Adipose tissue (tissue), 3 donors: ENCODE measurements around the gene SLC48A1. TPM values are rescaled to one million over a fixed set of nuclear protein-coding genes. Genes with fewer than 3 reads are reported as not detected.

Source experiments
- H3K27ac ChIP-seq: one replicate; pipeline ENCODE4 v1.5.1; 2013; ENCODE audit warnings: low read depth, low read length
- WGBS, 3 donors: extraction: QIAGEN DNeasy Blood & Tissue Kit; methylation state at CpG; one replicate each; pipeline ENCODE4 v1.1.7; 2013; 5-methylcytosine and 5-hydroxymethylcytosine counted together
- polyA plus RNA-seq, 3 donors: library from polyadenylated mRNA; stranded (reverse); fragments of 200-250 nt; gene quantifications; one replicate each; pipeline ENCODE4 v1.2.3, GENCODE V29; 2013
- donor health status: healthy with polysubstance abuse.
- donor health status: Bipolar disorder and iron deficiency.
- donor health status: healthy.

Gene SLC48A1
- polyA plus RNA-seq, 3 donors: 9.8 to 21.4 (median 17.0) TPM

DNA sequence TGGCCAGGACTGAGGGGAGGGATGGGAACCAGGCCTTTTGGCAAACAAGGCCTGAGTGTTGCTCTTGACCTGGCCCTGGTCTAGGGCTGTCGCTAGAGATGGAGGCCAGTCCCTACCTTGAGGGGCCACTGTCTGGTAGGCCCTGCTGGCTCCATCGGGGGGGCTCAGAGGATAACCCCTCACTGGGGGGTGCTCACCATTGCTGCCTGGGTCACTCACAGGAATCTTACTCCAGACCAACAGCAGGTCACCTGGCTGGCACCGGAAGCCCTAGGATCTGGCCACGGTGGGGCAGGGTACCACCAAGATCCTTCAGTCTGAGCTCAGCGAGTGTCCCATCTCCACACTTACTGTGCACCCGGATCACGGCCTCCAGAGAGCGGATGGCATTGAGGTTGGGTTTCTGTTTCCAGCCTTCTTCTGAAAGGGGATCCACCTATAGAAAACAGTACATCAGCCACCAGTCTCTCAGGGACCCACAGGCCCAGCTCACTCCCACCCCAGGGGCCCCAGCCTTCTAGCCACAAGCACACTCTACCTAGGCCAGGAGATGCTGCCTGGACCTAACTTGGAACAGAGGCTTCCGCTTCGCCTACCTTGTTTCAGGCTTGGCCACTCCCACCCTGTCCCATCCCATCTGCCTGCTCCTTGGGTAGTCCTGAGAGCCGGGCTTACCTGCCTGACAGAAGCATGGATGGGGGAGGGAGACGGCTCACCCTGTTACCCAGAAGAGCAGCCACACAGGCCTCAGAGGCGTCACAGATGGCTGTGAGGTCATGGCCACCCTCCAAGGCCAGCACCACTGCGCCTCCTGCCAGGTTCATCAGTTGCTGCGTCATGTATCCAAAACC lies 12.2 kb downstream of the SLC48A1 start:
- WGBS, 3 donors: 75 to 86% (median 86%) methylated on average over 15 of the region's 15 CpGs
- H3K27ac ChIP-seq: no peak overlapping the region

DNA sequence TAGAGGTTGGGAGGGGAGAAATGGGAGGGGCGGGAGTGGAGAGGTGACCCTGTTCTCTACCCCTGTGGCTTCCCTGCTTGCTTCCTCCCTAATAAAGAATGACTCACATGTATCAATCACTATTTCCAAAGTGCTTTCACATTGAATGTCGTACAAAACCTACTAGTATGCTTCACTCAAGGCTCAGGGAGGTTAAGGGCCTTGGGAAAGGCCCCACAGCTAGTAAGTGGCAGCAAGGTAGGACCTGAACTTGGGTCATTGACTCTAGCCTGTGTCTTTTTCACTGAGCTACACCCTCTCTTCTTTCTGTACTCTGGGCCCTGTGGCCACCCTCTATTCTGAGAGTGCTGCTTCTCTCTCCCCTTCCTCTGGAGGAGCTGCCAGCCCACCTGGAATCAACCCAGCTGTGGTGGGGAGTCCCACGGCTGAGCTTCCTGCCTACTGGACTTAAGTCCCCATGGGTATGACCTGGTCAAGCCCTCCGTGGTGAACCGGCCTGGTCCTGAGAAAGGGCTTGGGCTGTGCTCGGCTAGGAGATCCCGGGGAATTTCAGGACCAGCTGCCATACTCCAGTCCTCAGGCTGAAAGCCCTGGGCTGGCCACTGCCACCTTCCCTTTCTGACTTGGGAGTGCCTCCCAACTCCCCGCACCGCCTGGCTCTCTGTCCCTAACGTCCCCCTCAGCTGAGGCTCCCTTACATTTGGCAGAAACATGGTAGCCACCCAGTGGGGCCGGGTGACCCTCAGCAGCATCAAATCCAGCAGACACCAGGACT lies 13.0 kb downstream of the SLC48A1 start:
- 69 to 87% (median 75%) methylated on average over 11 of the region's 11 CpGs for WGBS, 3 donors
- H3K27ac ChIP-seq: no peak overlapping the region

DNA sequence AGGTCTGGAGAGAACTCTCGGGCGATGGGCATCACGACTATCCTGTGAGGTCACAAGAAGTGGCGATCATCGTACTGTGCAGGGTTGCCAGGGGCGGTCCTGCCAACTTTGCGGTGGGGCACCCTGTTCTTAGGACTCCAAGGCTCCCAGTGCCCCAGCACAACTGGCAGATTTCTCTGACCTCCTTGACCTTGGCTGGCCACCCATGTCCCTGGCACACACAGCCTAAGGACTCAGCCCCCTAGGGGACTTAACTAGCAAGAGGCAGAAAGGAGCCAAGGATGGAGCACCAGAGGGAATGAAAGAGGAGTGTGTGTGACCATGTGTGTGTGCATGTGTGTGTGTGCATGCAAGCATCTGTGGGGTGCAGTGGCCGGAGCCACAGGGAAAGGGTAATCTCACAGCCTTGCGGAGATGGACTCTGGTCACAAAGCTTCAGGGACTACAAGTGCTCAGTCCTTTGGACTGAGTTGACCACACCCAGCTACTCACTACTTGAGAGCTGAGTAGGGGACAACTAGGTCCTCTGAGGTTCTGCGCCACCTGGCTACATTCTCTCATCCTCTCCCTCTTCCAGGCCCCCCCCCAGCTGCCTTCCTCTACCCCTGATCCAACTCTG lies 13.7 kb downstream of the SLC48A1 start:
- H3K27ac ChIP-seq: no peak overlapping the region
- WGBS, 3 donors: 87 to 96% (median 93%) methylated on average over 10 of the region's 10 CpGs

DNA sequence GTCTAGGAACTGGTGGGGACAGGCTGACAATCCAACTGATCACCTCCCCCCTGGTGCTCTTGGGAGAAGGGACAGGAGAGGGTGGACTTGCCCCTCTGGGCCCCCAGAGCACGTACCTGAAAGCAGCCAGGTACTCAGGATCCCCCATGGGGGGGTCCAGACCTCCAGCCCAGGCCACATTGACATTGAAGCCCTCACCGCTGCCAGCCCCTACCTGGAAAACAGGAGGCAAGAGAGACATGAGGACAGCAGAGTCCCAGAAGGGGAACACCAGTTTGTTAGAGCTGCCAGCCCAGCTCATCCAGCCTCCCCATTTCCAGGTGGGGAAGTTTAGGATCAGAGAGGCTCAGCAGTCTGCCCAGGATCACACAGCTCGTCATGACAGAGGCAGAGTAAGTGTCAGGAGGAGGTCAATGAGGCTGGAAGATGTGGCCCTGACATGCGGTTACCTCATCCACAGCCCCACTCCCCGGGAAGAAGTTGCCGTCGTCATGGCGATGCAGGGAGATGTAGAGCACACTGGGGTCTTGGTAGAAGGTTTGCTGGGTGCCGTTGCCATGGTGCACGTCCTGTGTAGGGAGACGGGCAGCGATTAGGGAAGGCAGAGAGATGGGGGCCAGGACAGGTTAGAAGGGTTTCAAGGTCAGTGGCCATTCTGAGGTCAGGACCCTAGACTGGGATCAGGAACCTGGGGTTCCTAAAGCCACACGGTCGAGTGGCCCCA lies 14.7 kb downstream of the SLC48A1 start:
- whole genome bisulfite sequencing, 3 donors: 81 to 83% (median 81%) methylated on average over 14 of the region's 14 CpGs
- no peak overlapping the region for H3K27ac ChIP-seq

DNA sequence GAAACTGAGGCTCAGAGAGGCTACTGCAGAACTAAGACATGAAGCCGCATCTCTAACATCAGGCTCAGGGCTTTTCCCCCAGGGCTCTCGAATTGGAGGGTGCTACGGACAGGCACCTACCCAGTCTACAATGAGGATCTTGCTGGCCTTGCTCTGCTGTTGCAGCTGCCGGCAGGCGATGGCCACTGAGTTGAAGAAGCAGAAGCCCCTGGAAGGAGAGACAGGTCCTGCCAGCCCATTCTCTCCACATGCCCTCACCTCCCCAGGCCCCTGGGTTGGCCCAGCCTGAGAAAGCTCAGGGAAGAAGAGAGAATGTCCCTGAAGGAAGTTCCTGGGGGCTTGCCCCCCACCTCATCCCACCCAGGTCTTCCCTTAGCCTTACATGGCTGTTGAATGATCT lies 16.1 kb downstream of the SLC48A1 start:
- H3K27ac ChIP-seq: no peak overlapping the region
- 90 to 92% (median 91%) methylated on average over 5 of the region's 5 CpGs for WGBS, 3 donors

DNA sequence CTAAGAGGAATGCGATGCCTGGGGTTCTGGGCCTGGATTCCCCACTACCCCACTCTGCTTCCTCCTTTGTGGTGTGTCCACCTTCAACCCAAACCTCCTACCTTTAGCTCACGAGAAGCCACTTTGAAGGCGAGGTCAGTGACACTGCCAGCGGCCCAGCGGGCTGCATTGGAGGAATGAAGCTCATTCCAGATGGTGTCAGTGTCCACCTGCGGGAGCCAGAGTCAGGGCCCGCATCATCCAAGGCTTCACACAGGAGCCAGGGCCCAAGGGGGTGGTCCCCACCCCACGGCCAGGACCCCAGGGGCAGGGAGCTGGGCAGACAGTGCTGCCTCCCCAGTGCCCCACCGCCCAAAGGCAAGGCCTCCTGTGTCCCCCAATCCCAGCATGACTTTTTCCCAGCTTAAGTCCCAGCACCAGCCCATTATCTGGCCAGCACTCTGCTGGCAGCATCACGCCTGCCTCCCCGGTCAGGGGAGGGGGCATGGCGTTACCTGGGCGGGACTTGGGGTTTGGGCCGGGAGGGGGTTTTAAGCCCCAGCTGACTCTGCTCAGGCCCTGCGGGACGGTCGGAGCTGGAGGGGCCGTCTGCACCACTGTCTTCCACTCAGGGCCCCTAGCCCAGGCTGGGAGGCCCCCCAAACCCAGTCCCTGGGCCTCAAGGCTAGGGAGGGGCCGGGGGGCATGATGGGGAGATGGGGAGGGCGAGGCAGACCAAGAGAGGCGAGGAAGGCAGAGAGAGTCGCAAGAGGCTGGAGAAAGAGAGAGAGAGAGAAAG lies 16.9 kb downstream of the SLC48A1 start:
- H3K27ac ChIP-seq: no peak overlapping the region
- WGBS, 3 donors: 88 to 90% (median 89%) methylated on average over 22 of the region's 22 CpGs

DNA sequence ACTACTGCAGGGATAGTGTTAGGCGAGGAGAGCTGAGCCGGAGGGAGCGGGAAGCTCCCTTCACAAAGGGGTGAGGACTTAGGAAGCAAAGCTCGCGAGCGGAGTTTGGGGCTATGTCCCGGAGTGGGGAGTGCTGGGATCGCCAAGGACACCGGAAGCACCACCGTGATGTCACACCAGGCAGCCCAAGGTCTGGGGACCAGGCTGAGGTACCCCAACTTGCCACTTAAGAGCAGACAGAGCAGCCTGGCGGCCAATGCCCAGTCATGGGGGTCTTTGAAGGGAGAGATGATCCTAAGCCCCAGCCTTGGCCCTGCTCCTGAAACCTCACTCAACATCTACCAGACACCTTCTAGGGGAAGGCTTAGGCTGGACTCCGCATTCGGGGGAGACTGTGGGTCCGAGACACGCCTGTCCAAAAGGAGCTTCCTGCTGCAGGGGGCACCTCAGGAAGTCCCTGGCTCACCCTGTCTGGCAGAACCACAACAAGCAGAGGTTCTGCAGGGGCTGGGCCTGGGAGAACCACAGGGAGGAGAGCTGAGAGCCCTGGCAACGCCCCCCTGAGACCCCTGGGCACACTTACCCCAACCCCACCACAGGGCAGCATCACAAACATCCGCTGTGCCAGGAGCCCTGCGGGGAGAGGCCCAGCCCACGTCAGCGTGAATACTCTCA lies 17.8 kb downstream of the SLC48A1 start:
- WGBS, 3 donors: 91 to 94% (median 91%) methylated on average over 20 of the region's 20 CpGs
- H3K27ac ChIP-seq: no peak overlapping the region

DNA sequence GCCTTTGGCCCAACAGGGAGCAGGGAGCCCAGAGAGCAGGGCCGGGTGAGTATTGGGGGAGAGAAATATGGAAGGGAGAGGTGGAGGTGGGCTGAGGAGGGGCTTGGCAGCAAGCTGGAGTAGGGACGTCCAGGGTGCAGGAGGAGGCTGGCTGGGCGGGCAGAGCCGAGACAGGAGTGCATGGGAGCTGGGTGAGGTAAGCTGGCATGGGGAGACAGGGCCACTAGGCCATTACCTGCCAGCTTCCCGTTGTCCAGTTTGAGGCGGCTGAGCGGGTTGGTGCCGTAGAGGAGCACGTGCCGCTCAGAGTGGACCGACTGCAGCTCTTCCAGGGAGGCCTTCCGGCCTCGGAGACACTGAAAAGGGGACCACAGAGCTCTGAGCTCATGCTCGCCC lies 18.3 kb downstream of the SLC48A1 start:
- no peak overlapping the region for H3K27ac ChIP-seq
- WGBS, 3 donors: 93 to 94% (median 93%) methylated on average over 13 to 14 of the region's 14 CpGs

DNA sequence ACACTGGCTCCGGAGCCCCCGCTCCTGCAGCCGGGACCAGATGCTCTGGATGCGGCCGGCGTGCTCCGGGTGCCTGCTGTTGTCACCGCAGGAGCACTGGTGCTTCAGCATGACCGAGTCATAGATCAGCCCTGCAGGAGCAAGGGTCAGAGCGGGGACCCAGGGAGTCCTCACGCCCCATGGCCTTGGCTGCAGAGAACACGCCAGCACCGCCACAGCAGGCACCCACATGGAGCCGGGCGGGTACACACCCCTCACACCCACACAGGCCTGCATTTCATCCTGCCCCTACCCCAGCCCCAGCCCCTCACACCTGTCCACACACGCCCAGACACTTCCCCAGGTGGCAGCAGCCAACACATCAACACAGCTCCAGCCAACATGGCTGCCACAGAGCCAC lies 18.8 kb downstream of the SLC48A1 start:
- no peak overlapping the region for H3K27ac ChIP-seq
- 93 to 98% (median 93%) methylated on average over 16 of the region's 16 CpGs for WGBS, 3 donors

DNA sequence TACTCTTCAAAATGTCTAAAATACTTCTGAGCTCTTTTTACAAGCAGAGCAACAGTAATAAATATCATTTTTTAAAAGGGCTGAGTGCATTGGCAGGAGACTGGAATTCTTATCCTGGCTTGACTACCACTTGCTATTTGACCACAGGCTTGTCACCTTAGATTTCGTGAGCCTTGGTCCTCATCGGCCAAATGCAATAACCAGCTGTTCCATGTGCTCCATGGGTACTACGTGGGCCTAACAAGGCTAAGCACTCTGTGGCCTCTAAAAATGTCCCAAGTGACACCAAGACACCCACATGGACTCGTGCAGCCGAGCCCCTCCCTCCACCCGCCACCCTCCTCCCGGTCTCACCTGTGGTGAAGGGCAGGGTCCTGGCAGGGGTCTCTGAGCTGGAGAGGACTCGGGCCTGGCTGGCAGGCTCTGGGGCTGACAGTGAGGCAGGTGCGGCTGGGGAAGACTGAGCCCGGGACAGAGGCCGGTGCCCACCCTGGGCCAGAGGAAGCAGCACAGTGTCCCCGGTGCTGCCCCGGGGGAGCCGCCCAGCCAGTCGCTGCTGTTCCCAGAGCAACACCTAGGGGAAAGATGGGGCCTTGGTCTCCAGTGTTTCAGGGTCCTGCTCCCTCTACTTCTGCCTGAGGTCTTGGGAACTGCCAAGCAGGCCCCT lies 20.1 kb downstream of the SLC48A1 start:
- WGBS, 3 donors: 83 to 90% (median 85%) methylated on average over 15 of the region's 15 CpGs
- no peak overlapping the region for H3K27ac ChIP-seq

DNA sequence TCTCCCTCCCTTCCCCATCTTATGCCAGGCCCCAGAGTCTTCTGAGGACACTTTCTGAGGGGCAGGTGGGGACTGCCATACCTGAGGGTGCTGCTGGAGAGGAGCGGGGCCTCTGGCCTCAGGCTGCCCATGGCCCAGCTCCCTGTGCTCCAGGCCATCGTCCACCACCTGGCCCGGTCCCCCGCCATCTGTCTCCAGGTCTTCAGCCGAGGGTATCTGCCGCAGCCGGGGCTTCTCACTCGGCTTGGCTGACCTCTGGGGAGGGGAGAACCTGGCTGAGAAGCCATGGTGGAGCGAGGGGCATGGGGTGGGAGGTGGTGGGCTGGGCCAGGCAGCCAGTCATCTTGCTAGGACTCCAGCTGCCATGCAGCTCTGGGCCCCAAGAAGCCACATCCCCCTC lies 21.6 kb downstream of the SLC48A1 start:
- 92 to 98% (median 96%) methylated on average over 8 to 9 of the region's 9 CpGs for WGBS, 3 donors
- no peak overlapping the region for H3K27ac ChIP-seq

DNA sequence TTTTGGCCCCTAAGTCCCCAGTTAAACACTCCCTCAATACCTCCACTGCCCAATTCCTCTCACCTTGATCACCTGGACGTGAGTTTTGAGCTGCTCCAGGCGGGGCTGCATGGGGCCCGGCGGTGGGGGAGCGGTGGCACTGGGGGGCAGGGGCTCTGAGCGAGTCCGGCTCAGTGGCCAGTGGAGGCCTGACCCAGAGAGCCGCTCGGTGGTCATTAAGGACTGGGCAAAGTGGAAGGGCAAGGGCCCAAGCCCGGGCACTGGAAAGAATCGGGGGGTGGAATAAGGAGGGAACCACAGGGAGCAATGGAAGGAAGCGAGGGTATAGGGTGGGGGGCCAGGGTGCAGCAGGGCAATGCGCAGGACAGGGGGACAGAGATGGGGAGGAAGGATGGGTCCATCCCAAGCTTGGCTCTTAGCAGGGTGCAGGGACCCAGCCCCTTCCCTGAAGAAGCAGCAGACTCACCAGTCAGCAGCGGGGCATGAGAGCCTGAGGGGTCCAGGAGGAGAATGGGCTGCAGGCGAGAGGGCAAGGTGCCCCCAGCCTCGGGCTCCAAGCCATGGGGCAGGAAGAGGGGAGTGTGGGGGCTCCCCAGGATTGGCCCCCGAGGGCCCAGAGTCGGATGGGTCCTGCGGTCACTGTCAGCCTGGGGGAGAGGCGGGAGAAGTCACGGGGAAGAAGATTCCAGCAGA lies 22.2 kb downstream of the SLC48A1 start:
- WGBS, 3 donors: 92 to 94% (median 93%) methylated on average over 21 of the region's 21 CpGs
- no peak overlapping the region for H3K27ac ChIP-seq

DNA sequence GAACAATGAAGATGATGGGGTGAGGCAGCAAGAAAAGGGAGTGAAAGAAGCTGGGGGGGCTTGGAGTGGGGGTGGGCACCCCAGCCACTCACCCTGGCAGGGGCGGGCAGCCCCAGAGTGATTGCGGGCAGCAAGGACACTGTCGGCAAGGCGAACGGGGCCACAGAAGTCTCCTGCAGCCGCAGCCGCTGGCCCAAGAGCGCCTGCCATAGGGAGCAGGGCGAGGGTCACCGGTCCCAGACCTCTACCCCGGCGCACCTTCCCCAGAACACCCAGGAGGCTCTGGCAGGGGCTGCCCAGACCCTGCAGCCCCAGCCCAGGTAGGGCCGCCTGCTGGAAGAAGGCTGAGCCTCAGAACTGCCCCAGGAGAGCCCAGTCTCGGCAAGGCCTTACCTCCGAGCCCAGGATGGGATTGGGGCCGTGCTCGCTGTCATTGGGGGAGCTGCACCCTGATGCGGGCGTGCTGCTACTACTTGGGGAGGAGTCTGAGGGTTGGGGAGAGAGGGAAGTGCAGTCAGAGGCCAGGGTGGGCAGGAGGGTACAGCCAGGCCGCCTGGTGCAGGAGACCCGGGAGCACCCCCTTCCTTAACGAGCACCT lies 22.9 kb downstream of the SLC48A1 start:
- WGBS, 3 donors: 90 to 92% (median 92%) methylated on average over 19 to 22 of the region's 22 CpGs
- no peak overlapping the region for H3K27ac ChIP-seq

DNA sequence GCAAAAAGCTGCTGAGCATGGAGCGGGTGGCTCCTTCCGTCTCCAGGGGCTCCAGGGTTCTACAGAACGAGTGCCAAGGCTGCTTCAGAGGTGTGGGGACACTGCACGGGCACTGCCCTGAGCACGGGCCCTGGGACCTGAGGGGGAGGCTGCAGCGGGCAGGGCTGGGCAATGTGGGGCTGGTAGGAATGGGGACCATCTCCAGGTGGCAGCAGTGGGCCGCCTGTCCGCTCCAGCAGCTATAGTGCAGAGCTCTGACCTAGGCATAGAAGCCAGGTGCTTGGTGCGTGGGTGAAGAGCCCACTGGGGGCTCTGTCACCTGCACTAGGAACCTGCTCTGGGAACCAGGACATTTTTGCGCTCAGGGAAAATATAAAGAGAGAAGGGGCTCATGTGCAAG lies 24.4 kb downstream of the SLC48A1 start:
- H3K27ac ChIP-seq: no peak overlapping the region
- WGBS, 3 donors: 71 to 85% (median 84%) methylated on average over 10 of the region's 10 CpGs

DNA sequence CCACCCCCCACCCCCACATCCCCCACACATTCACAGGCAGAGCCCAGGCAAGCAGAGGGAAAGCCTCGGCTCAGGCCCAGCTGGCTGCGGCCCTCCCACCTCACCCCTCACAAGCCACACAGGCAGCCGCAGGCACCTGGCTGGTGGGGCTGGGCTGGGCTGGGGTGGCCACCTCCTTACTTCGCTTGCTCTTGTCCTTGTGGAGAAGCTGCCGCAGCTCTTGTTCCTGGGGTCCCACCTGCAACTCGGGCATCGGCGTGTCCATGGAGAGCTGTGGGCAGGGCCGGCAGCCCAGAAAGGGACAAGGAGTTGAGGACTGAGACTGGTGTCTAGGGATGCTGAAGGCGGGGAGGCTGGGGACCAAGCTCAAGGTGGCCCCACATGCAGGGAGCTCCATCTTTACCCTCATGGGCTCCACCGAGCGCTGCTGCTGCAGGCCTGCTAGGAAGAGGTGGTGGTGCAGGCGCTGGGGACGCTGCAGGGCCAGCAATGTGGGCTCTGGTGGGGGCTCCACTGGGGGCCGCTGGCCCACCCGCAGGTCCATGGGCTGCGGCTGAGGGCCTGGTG lies 25.4 kb downstream of the SLC48A1 start:
- WGBS, 3 donors: 85 to 88% (median 86%) methylated on average over 16 to 17 of the region's 17 CpGs
- no peak overlapping the region for H3K27ac ChIP-seq
